HepG2 (cell line): Measurements from ENCODE around the gene TANC1. TPM values are rescaled to one million over a fixed set of nuclear protein-coding genes. Genes with fewer than 3 reads are reported as not detected.

ENCODE experiments used
- ATAC-seq: fragments of 200-7000 bp; cut with Tn5 transposase; 3 replicates; pipeline ENCODE4 v1.9.1; 2020; ENCODE audit warnings: mild to moderate bottlenecking, moderate library complexity
- BruUV-seq: library from RNA; stranded (reverse); fragments of 400-500 nt; replicated peaks from 2 replicates; lab custom pipeline; 2021; lab: Mats Ljungman, UMichigan
- CTCF ChIA-PET: fragments of 300-600 bp; formaldehyde crosslinking; extraction: SDS; loops from one replicate; lab custom pipeline; 2021; ENCODE audit warnings: low total read pairs, inconsistent platforms, low intra/inter-chr PET ratio; lab: Yijun Ruan, JAX
- POLR2A ChIA-PET: fragments of 350-600 bp; sonication (Branson Sonifier 250); formaldehyde crosslinking; loops from one replicate; lab custom pipeline; 2020; ENCODE audit warnings: antibody characterized with exemption, inconsistent platforms; lab: Yijun Ruan, JAX
- DNase-seq: peaks from one replicate; pipeline ENCODE4 v3.0.0-alpha.2; 2015; ENCODE audit warnings: low spot score
- FAIRE-seq: peaks from 3 replicates; lab custom pipeline; 2011; peaks lifted over from hg19 to GRCh38; lab: Jason Lieb, UNC
- H2AFZ ChIP-seq: one replicate; pipeline ENCODE4 v1.6.1; 2011; ENCODE audit warnings: low read length, inconsistent platforms
- H3K27ac ChIP-seq: fragments of 300-600 bp; 3 replicates; pipeline ENCODE4 v1.8.0; 2011; ENCODE audit warnings: mixed run types, mild to moderate bottlenecking, mixed read lengths, low read length, inconsistent platforms; ENCODE audit not compliant: insufficient read depth; ENCODE audit errors: extremely low read length
- H3K27me3 ChIP-seq, 2 experiments: fragments of 200-600 bp in 1 of 2; 2 replicates in 1 of 2; 3 replicates in 1 of 2; pipeline versions ENCODE4 v1.6.0 to v1.8.0; 2011; ENCODE audit warnings: low read length in 2 of 2, mild to moderate bottlenecking in 2 of 2, moderate library complexity in 2 of 2, inconsistent platforms in 1 of 2; ENCODE audit not compliant: insufficient read depth in 2 of 2, control insufficient read depth in 1 of 2
- H3K36me3 ChIP-seq, 2 experiments: fragments of 200-600 bp in 1 of 2; replicated peaks in 1 of 2; 2 replicates in 1 of 2; 3 replicates in 1 of 2; pipeline versions ENCODE4 v1.5.1 to v1.8.0; 2011; ENCODE audit warnings: low read length in 2 of 2, inconsistent platforms in 1 of 2; ENCODE audit not compliant: insufficient read depth in 2 of 2, control insufficient read depth in 1 of 2
- H3K4me1 ChIP-seq: 2 replicates; pipeline ENCODE4 v1.5.1; 2012; ENCODE audit warnings: low read length, inconsistent platforms; ENCODE audit not compliant: insufficient read depth
- H3K4me2 ChIP-seq: 2 replicates; pipeline ENCODE4 v1.6.0; 2011; ENCODE audit warnings: low read depth, low read length, inconsistent platforms
- H3K4me3 ChIP-seq, 3 experiments: fragments of 200-600 bp in 1 of 3; sonication (generic), shearing (Covaris generic) in 1 of 3; replicated peaks in 1 of 3; 2 replicates each; pipeline ENCODE4 v1.5.1; 2011 to 2016; ENCODE audit warnings: low read length in 3 of 3, inconsistent platforms in 2 of 3, low read depth in 2 of 3, mild to moderate bottlenecking in 2 of 3, control low read depth in 1 of 3, mixed read lengths in 1 of 3; ENCODE audit not compliant: insufficient read depth in 1 of 3
- H3K79me2 ChIP-seq: one replicate; pipeline ENCODE4 v1.6.1; 2011; ENCODE audit warnings: low read length, inconsistent platforms; ENCODE audit not compliant: insufficient read depth
- H3K9ac ChIP-seq: 2 replicates; pipeline ENCODE4 v1.6.0; 2011; ENCODE audit warnings: mild to moderate bottlenecking, low read depth, low read length, inconsistent platforms; ENCODE audit not compliant: insufficient read depth
- H3K9me3 ChIP-seq: 2 replicates; pipeline ENCODE4 v1.5.1; 2012; ENCODE audit warnings: mild to moderate bottlenecking, low read length
- H4K20me1 ChIP-seq: 2 replicates; pipeline ENCODE4 v1.6.0; 2011; ENCODE audit warnings: inconsistent platforms, mild to moderate bottlenecking, low read length, moderate library complexity; ENCODE audit not compliant: insufficient read depth
- ATAD3A ChIP-seq: sonication (generic); formaldehyde crosslinking; IDR thresholded peaks from 2 replicates; pipeline ENCODE4 v1.4.0; 2020; ENCODE audit warnings: missing genetic modification reagents
- IRF9 ChIP-seq: sonication (generic); formaldehyde crosslinking; IDR thresholded peaks from 2 replicates; pipeline ENCODE4 v1.8.0; 2022; ENCODE audit warnings: missing genetic modification reagents, mild to moderate bottlenecking, borderline replicate concordance
- NFRKB ChIP-seq: fragments of 450-650 bp; IDR thresholded peaks from 2 replicates; pipeline ENCODE4 v1.6.1; 2017
- NKX3-1 ChIP-seq: sonication (generic); formaldehyde crosslinking; IDR thresholded peaks from 2 replicates; pipeline ENCODE4 v1.5.0; 2020; ENCODE audit warnings: missing genetic modification reagents
- REL ChIP-seq: sonication (generic); formaldehyde crosslinking; conservative IDR thresholded peaks from 2 replicates; pipeline ENCODE4 v1.8.0; 2022; ENCODE audit warnings: mild to moderate bottlenecking, missing genetic modification reagents, moderate library complexity
- SMAD9 ChIP-seq: sonication (generic); formaldehyde crosslinking; IDR thresholded peaks from 2 replicates; pipeline ENCODE4 v1.5.1; 2020; ENCODE audit warnings: mild to moderate bottlenecking, missing genetic modification reagents
- TFAP4 ChIP-seq: sonication (generic); IDR thresholded peaks from 2 replicates; pipeline ENCODE4 v1.6.1; 2016; ENCODE audit warnings: low read depth, borderline replicate concordance
- ZFP90 ChIP-seq: sonication (generic); formaldehyde crosslinking; IDR thresholded peaks from 2 replicates; pipeline ENCODE4 v1.8.0; 2022; ENCODE audit warnings: missing genetic modification reagents, mild to moderate bottlenecking, inconsistent platforms, borderline replicate concordance
- ZKSCAN8 ChIP-seq: IDR thresholded peaks from 2 replicates; pipeline ENCODE4 v1.6.1; 2016; ENCODE audit warnings: borderline replicate concordance, missing genetic modification reagents, missing compliant biosample characterization
- ZNF20 ChIP-seq: sonication (generic); formaldehyde crosslinking; IDR thresholded peaks from 2 replicates; pipeline ENCODE4 v1.4.0; 2020; ENCODE audit warnings: mild to moderate bottlenecking, moderate library complexity, missing genetic modification reagents
- ZNF282 ChIP-seq: fragments of 450-650 bp; IDR thresholded peaks from 2 replicates; pipeline ENCODE4 v1.6.1; 2018; ENCODE audit not compliant: partially characterized antibody
- ZNF83 ChIP-seq: sonication (generic); formaldehyde crosslinking; IDR thresholded peaks from 2 replicates; pipeline ENCODE4 v1.4.0; 2020; ENCODE audit warnings: missing genetic modification reagents, mild to moderate bottlenecking, borderline replicate concordance
- WGBS: methylation state at CpG from one replicate; pipeline ENCODE4 v1.1.6; 2017; ENCODE audit warnings: low lambda C conversion rate; 5-methylcytosine and 5-hydroxymethylcytosine counted together
- in situ Hi-C: cut with HindIII; loops from 2 replicates; pipeline ENCODE4 v1.10.0; 2017; ENCODE audit warnings: low pct_unique_long_range_greater_than_20kb; ENCODE audit not compliant: extremely low pct_ligation_motif_present
- intact Hi-C: fragments of 100-400 bp; cut with micrococcal nuclease; formaldehyde crosslinking; loops from one replicate; pipeline ENCODE4 v1.10.0; 2022; ENCODE audit not compliant: unreplicated experiment
- polyA plus RNA-seq, 8 experiments: library from polyadenylated mRNA; depleted of rRNA in 3 of 8; stranded (reverse) in 7 of 8; unstranded in 1 of 8; fragments of >200 nt; fragmentation: Illumina TruSeq in 4 of 8; extraction: Trizol in 4 of 8; gene quantifications; 2 replicates each; pipeline versions ENCODE4 v1.2.1 to v1.2.3, GENCODE V29; 2011 to 2016; ENCODE audit warnings: low read depth in 4 of 8, missing spikeins in 1 of 8, mixed read lengths in 1 of 8; ENCODE audit not compliant: insufficient read depth in 1 of 8
- total RNA-seq, 5 experiments: library from RNA; depleted of rRNA; stranded (reverse); fragments of >200 nt; fragmentation: Illumina TruSeq; extraction: Trizol; gene quantifications; 2 replicates each; pipeline ENCODE4 v1.2.3, GENCODE V29; 2016; ENCODE audit warnings: low read depth in 1 of 5

The TANC1 gene
- total and polyA plus RNA-seq, 2 of the 13 experiments (the other 11 are each of a cell fraction or from before 2014, with no cell fraction given) = 2.3 to 5.6 TPM

GRCh38 chr2:158934170-158934569, 34.3 kb upstream of the TANC1 start:
- no peak for ATAC-seq
- WGBS = under 1% methylated on average over 2 of the region's 2 CpGs
- Histone ChIP-seq H4K20me1 (no peaks in the 10 kb centered on the region), H3K36me3 (no peaks in the 10 kb centered on the region), H3K9ac (no peak overlapping the region), H2AFZ (no peak overlapping the region), H3K4me1 (no peaks in the 10 kb centered on the region), H3K4me2 (no peak overlapping the region), H3K79me2 (no peaks in the 10 kb centered on the region), H3K27ac (no peak overlapping the region), H3K27me3 (peaks cover 0 to 4% of the 10 kb centered on the region in 2 experiments; a peak in 2 of 5 replicates), H3K4me3 (no peak overlapping the region), H3K9me3 (no peaks in the 10 kb centered on the region)
- in situ Hi-C loops = no loop called here
- no peak for FAIRE-seq
- no TSS peak for BruUV-seq
- CTCF ChIA-PET = no interaction called here
- intact Hi-C loops = no loop called here
- POLR2A ChIA-PET = no interaction called here
- DNase-seq = no peak
- TF ChIP-seq ZNF20 (CRISPR knock-in tag) (no peak), ZNF83 (CRISPR knock-in tag) (no peak), SMAD9 (no peak), ZKSCAN8 (CRISPR knock-in tag) (no peak), ZFP90 (no peak)

- Histone ChIP-seq H3K27ac (no peak overlapping the region), H3K4me3 (no peak overlapping the region), H3K27me3 (peaks cover 0 to 4% of the 10 kb centered on the region in 2 experiments; a peak in 2 of 5 replicates), H3K79me2 (no peaks in the 10 kb centered on the region), H3K9me3 (no peaks in the 10 kb centered on the region), H3K36me3 (no peaks in the 10 kb centered on the region), H2AFZ (no peak overlapping the region), H3K4me1 (no peaks in the 10 kb centered on the region), H4K20me1 (no peaks in the 10 kb centered on the region), H3K4me2 (no peak overlapping the region), H3K9ac (no peak overlapping the region)
- WGBS = 83% methylated on average over 3 of the region's 3 CpGs
- no peak for FAIRE-seq
- intact Hi-C loops (no loop called here), in situ Hi-C loops (no loop called here)
- no peak for DNase-seq
- TF ChIP-seq ATAD3A (CRISPR knock-in tag) = no peak
- no peak for TF ChIP-seq REL
- no peak for TF ChIP-seq NKX3-1 (CRISPR knock-in tag)
- no peak for TF ChIP-seq ZNF282
- TF ChIP-seq NFRKB = no peak
- no peak for TF ChIP-seq IRF9 (CRISPR knock-in tag)
- no peak for TF ChIP-seq TFAP4
- no TSS peak for BruUV-seq
- POLR2A ChIA-PET = no interaction called here
- ATAC-seq = no peak
- CTCF ChIA-PET = no interaction called here
Measured at GRCh38 chr2:158935617-158936016, 32.8 kb upstream of the TANC1 start.
